Stimulated activated CD8-positive, alpha-beta memory T cell treated with anti-CD3 and anti-CD28 coated beads, Interleukin-2, amount 100 ng/mL, for 48 hours (primary cell): ENCODE measurements around the gene CD53.
"Not testable (repeated sequence)": the region's sequence is repeated elsewhere in the genome, so short reads cannot be mapped to it uniquely, and the experiment has no call there.

Source experiments
- DNase-seq, 2 donors: peaks; one replicate each; pipeline ENCODE4 v3.0.0-alpha.2; 2020; ENCODE audit warnings: low read depth in 2 of 2

CD53 gene

DNA sequence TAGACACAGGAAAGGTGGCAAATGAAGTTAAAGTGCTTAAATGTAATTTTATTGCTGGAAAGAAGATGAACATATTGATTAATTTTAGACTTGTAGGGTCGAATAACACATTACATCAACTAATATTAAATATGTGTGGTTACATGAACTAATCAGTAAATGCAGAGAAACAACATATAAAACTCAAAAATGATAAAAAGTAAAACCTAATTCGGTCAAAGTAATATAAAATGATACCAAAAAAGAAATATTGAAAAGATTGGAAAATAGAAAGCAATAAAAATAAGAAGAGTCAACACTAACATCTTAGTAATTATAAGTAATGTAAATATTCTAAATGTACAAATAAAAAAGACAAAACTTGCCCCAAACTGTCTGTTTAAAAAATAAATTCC is 43.3 kb downstream of the CD53 start:
- no peak for DNase-seq

DNA sequence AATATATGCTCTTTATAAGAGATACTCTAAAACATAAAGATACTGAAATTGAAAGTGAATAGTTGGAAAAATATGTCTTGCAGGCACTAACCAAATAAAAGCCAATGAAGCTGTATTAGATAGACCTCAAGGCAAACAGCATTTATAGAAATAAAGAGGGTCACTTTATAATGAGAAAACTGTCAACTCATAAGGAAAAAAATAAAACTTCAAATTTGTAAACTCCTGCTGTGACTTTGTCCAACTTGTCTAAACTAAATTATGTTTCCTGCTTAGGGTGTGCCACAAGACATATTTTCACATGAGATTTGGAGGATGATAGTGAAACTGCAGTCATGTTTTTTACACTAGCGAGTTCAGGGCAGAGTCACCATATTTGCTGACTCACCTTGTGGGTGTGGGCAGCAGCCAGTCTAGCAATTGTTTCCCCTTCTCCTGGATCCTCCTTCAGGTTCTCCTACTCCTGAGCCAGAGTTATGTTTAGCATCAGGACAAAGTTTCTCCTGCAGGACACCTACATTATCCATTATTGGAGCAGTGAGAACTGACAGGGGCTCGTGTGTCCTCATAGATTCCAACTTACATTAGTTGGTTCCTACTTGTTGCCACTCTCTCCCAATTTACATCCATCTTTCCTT is 43.8 kb downstream of the CD53 start:
- DNase-seq: no peak

DNA sequence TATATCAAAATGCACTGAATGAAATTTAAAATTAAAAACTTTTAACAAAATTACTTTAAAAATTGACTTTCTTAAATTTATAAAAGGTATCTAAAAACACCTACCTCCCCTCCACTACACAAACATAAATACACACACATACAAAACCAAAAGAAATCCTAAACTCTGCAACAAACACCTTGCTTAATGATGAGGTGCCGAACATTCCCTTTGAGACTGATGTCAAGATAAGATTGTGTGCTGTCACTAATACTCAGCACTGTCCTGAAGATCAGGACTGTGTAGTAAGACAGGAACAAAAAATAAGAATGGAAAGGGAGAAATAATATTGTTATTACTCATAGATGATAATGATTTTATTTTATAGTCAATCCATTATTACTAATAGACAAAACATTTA is 45.1 kb downstream of the CD53 start:
- no peak for DNase-seq

DNA sequence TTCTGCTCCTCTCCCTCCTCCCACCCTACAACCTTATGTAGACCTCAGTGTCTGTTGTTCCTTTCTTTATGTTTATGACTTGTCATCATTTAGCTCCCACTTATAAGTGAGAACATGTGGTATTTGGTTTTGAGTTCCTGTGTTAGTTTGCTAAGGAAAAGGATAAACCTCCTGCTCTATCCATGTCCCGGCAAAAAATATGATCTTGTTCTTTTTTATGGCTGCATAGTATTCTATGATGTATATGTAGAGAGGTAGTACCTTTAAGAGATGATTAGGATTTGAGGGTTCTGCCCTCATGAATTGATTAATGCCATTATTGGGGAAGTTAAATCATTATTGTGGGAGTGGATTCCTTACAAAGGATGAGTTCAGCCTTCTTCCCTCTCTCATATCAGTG is 49.0 kb downstream of the CD53 start:
- no peak for DNase-seq

DNA sequence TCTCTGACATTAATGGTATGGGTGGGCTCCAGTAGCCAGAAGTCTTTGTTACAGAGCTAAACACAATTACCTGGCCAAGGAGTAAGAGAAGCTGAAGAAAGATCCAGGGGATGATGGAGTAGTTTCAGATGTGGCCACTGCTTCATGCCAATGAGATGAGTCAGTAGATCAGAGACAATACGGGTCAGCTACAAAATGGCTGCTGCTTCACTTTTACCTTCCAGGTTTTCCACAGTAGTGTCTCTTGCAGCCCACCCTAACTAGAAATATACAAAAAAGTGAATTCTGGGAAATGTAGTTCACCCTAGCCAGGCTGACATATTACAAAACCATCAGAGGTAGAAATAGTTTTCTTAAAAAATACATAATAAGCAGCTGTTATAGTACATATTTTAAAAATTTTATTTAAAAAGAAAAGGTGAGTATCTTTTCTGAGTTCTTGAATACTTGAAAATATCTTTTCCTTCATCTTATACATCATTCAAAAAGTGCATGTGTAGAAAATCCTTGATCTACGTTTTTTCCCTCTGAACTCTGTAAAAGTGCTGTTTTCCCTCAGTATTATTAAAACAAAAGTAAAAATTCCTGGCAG is 54.6 kb downstream of the CD53 start:
- no peak for DNase-seq

DNA sequence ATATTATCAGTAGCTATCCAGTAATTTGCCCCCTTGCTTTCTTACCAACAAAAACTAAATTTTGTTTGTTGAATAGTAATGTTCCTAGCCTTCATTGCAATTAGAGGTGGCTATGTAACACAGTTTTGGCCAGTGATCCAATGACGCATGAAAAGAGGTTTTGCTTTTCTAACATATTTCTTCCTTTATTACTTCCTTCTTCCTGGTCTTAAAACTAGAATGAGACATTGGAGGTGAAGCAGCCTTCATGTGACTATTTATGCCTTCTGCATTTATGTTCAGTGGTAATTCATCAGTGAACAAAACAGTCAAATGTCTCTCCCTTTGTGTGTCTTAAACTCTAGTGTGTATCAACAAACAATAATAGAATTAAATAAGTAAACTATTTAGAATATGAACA is 55.2 kb downstream of the CD53 start:
- DNase-seq: no peak

DNA sequence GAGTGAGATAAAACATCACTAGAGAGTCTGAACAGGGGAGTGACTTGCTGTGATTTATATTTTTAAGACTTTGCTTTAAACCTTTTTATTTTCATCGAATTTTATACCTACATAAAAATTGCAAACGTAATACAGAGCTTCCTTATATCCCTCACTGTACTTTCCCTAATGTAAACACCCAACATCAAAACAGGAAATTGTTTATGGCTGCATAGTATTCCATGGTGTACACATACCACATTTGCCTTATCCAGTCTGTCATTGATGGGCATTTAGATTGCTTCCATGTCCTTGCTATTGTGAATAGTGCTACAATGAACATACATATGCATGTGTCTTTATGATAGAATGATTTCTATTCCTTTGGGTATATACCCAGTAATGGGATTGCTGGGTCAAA is 56.0 kb downstream of the CD53 start:
- no peak for DNase-seq

DNA sequence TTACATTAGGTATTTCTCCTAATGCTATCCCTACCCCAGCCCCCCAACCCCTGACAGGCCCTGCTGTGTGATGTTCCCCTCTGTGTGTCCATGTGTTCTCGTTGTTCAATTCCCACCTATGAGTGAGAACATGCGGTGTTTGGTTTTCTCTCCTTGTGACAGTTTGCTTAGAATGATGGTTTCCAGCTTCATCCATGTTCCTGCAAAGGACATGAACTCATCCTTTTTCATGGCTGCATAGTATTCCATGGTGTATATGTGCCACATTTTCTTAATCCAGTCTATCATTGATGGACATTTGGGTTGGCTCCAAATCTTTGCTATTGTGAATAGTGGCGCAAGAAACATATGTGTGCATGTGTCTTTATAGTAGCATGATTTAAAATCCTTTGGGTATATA is 58.1 kb downstream of the CD53 start:
- not testable (repeated sequence) for DNase-seq

DNA sequence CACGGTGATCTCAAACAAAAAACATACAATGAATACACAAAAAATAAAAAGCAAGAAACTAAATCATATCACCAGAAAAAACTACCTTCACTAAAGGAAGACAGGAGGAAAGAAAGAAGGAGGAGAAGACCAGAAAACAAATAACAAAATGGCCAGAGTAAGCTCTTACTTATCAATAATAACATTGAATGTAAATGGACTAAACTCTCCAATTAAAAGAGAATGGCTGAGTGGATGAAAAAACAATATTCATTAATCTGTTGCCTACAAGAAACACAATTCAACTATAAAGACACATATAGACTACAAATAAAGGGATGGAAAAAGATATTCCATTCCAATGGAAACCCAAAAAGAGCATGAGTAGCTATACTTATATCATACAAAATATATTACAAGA is 63.6 kb downstream of the CD53 start:
- DNase-seq: no peak

DNA sequence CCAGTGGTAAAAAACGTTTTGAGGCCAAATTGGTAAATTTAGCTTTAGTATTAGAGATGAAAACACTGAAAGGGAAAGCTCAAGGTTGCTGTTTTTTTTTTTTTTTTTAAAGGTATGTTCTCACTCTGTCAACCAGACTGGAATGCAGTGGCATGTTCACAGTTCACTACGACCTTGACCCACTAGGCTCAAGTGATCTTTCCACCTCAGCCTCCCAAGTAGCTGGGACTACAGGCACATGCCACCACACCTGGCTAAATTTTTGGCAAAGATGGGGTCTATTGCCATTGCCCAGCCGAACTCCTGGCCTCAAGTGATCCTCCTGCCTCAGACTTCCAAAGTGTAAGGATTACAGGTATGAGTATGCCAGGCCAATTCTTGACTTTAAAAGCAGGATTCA is 71.9 kb downstream of the CD53 start:
- DNase-seq: no peak

DNA sequence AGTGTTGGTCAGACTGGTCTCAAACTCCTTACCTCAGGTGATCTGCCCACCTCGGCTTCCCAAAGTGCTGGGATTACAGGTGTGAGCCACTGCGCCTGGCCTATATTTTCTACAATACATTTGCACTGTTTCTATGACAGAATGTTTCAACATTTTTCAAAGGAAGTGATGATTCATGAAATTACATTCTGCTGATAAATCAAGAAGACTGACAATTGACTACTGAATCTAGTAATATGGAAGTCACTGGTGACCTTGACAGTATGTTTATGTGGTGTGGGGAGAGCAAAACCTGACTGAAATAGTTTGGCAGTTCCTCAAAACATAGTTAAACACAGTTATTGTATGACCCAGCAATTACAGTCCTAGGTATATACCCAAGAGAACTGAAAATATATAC is 72.7 kb downstream of the CD53 start:
- no peak for DNase-seq

DNA sequence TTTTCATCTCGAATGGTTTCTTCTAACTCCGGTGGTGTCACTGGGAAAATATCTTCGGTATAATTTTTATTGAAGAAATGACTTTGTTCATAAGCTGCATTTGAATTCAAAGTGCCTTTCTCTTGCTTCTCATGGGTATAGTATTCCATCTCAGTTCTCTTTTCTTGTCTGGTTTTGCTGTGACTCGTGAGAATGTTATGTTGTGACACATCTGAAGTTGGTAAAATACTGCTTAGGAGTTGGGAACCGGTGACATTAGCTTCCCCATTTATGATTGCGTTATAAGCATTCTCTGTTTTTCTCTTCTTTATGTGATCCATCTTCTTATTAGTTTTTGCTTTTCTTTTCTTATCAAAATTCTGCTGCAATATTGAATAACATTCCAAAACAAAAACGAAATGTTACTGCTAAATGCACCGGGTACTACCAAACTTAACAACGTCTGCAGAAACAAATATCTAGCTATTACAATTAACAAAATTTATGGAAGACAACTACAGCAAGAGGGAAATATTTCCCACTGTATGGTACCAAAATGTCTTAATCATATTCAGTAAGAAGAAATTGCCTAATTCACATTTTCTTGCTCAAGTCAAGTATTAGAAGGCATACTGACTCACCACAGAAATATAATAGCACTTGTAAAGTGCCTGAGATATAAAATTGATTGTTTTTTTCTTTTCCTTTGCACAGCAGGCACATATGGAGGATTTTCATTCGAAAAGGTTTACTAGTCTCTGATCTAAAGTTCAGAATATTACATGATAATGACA is 75.3 kb downstream of the CD53 start:
- no peak for DNase-seq
